Hepatic stellate cell (primary cell): ENCODE data around the gene KDM2A.

Experiments
- DNase-seq: peaks from one replicate; pipeline ENCODE4 v3.0.0; 2011; ENCODE audit warnings: low spot score

The KDM2A gene

GRCh38 chr11:67285541-67286498, 166.8 kb downstream of the KDM2A start:
- no peak for DNase-seq

GRCh38 chr11:67286621-67287333, 167.7 kb downstream of the KDM2A start:
- no peak for DNase-seq

- no peak for DNase-seq
Measured at GRCh38 chr11:67287355-67288197, 168.5 kb downstream of the KDM2A start.

- no peak for DNase-seq
Measured at GRCh38 chr11:67288198-67288451, 169.1 kb downstream of the KDM2A start.

GRCh38 chr11:67288452-67289225, 169.6 kb downstream of the KDM2A start:
- DNase-seq: peak; percentile 94

- DNase-seq: no peak
Measured at GRCh38 chr11:67289226-67289650, 170.2 kb downstream of the KDM2A start, which contains the start of gene ANKRD13D. ANKRD13D (plus strand) TSS chr11:67289303; CDS start chr11:67289461, 158 bp downstream.

- no peak for DNase-seq
Measured at GRCh38 chr11:67289651-67290479, 170.8 kb downstream of the KDM2A start.

- no peak for DNase-seq
Measured at GRCh38 chr11:67290801-67291200, 171.7 kb downstream of the KDM2A start.

GRCh38 chr11:67291481-67292381, 172.7 kb downstream of the KDM2A start:
- no peak for DNase-seq

- DNase-seq: no peak
Measured at GRCh38 chr11:67292671-67293070, 173.6 kb downstream of the KDM2A start.

GRCh38 chr11:67293090-67293489, 174.0 kb downstream of the KDM2A start:
- no peak for DNase-seq

GRCh38 chr11:67295846-67296245, 176.8 kb downstream of the KDM2A start:
- DNase-seq: no peak

- no peak for DNase-seq
Measured at GRCh38 chr11:67298786-67299185, 179.7 kb downstream of the KDM2A start.

- DNase-seq: no peak
Measured at GRCh38 chr11:67299471-67300191, 180.6 kb downstream of the KDM2A start.

- DNase-seq: no peak
Measured at GRCh38 chr11:67300256-67300755, 181.2 kb downstream of the KDM2A start.

- no peak for DNase-seq
Measured at GRCh38 chr11:67300756-67301312, 181.8 kb downstream of the KDM2A start.

GRCh38 chr11:67301313-67301921, 182.4 kb downstream of the KDM2A start:
- DNase-seq: no peak

- no peak for DNase-seq
Measured at GRCh38 chr11:67301951-67302516, 183.0 kb downstream of the KDM2A start.
